NCI-H1930 (cell line): ENCODE data around the gene CHMP4B.

ENCODE experiments used
- DNase-seq, 2 experiments: peaks; one replicate each; lab custom pipeline; 2025; lab: John Stamatoyannopoulos, UW

CHMP4B gene

GRCh38 chr20:33897313-33897912 lies 86.3 kb downstream of the CHMP4B start:
- DNase-seq = no peak

GRCh38 chr20:33899106-33899505 lies 88.0 kb downstream of the CHMP4B start:
- DNase-seq = no peak

GRCh38 chr20:33900521-33901131 lies 89.5 kb downstream of the CHMP4B start:
- DNase-seq = no peak

GRCh38 chr20:33901132-33901523 lies 90.0 kb downstream of the CHMP4B start:
- no peak for DNase-seq

GRCh38 chr20:33902011-33902410 lies 90.9 kb downstream of the CHMP4B start:
- DNase-seq = no peak
